PFSK-1 (cell line): Measurements from ENCODE around the gene PRR15.

ENCODE experiments used
- FOXP2 ChIP-seq: optimal IDR thresholded peaks from 2 replicates; pipeline ENCODE3; 2011; ENCODE audit warnings: borderline replicate concordance, control low read depth, inconsistent platforms; ENCODE audit not compliant: insufficient read depth; ENCODE audit errors: extremely low read length, extremely low read depth
- POLR2AphosphoS5 ChIP-seq: IDR thresholded peaks from 2 replicates; pipeline ENCODE4 v1.6.1; 2012; ENCODE audit warnings: low read depth, mild to moderate bottlenecking, control low read depth, low read length, moderate library complexity
- REST ChIP-seq, 2 experiments: IDR thresholded peaks; 2 replicates each; pipeline versions ENCODE4 v1.6.1 to v1.8.0; 2011 to 2012; ENCODE audit warnings: low read depth in 2 of 2, low read length in 2 of 2, control low read depth in 1 of 2, inconsistent platforms in 1 of 2, mild to moderate bottlenecking in 1 of 2, moderate library complexity in 1 of 2; ENCODE audit not compliant: insufficient read depth in 1 of 2
- SIN3A ChIP-seq: IDR thresholded peaks from 2 replicates; pipeline ENCODE4 v1.6.1; 2012; ENCODE audit warnings: mild to moderate bottlenecking, low read length, moderate library complexity, borderline replicate concordance; ENCODE audit not compliant: insufficient read depth
- TAF1 ChIP-seq: IDR thresholded peaks from 2 replicates; pipeline ENCODE4 v1.6.1; 2012; ENCODE audit warnings: low read length, control low read depth, borderline replicate concordance; ENCODE audit not compliant: insufficient read depth

PRR15 gene

GRCh38 chr7:29527505-29528108 lies 36.0 kb upstream of the PRR15 start:
- TF ChIP-seq FOXP2 (no peak), POLR2AphosphoS5 (no peak), REST (IDR thresholded peaks at IDR 0.05; ENCODE audit: insufficient read depth in 1 of 2, low read depth in 2 of 2, low read length in 2 of 2) (no peak), TAF1 (no peak), SIN3A (no peak)

- TF ChIP-seq SIN3A (no peak), TAF1 (no peak), REST (IDR thresholded peaks at IDR 0.05; ENCODE audit: insufficient read depth in 1 of 2, low read depth in 2 of 2, low read length in 2 of 2) (no peak), POLR2AphosphoS5 (no peak), FOXP2 (no peak)
Observed at GRCh38 chr7:29538389-29538788, 25.2 kb upstream of the PRR15 start.

- no peak for TF ChIP-seq POLR2AphosphoS5
- no peak for TF ChIP-seq TAF1
- no peak for TF ChIP-seq SIN3A
- no peak for TF ChIP-seq REST (IDR thresholded peaks at IDR 0.05; ENCODE audit: insufficient read depth in 1 of 2, low read depth in 2 of 2, low read length in 2 of 2)
- no peak for TF ChIP-seq FOXP2
Observed at GRCh38 chr7:29539471-29539870, 24.2 kb upstream of the PRR15 start.

GRCh38 chr7:29547421-29547820 lies 16.2 kb upstream of the PRR15 start:
- no peak for TF ChIP-seq FOXP2
- TF ChIP-seq SIN3A, result no peak
- TF ChIP-seq TAF1, result no peak
- no peak for TF ChIP-seq REST (IDR thresholded peaks at IDR 0.05; ENCODE audit: insufficient read depth in 1 of 2, low read depth in 2 of 2, low read length in 2 of 2)
- TF ChIP-seq POLR2AphosphoS5, result no peak

- no peak for TF ChIP-seq FOXP2
- no peak for TF ChIP-seq REST (IDR thresholded peaks at IDR 0.05; ENCODE audit: insufficient read depth in 1 of 2, low read depth in 2 of 2, low read length in 2 of 2)
- no peak for TF ChIP-seq POLR2AphosphoS5
- no peak for TF ChIP-seq TAF1
- no peak for TF ChIP-seq SIN3A
Observed at GRCh38 chr7:29548823-29549222, 14.8 kb upstream of the PRR15 start.
